Activated T-helper 1 cell treated with Interleukin-2 at 50 U/mL for 16 hours (primary cell): ENCODE data around the gene IFI30.
A peak's percentile ranks its signal among the peaks of the same experiment; 100 is the strongest.
"Not testable (repeated sequence)": the region's sequence is repeated elsewhere in the genome, so short reads cannot be mapped to it uniquely, and the experiment has no call there.

Source experiments
- DNase-seq: peaks from one replicate; pipeline ENCODE4 v3.0.0-alpha.2; 2020; ENCODE audit warnings: low read depth

Gene IFI30

DNA sequence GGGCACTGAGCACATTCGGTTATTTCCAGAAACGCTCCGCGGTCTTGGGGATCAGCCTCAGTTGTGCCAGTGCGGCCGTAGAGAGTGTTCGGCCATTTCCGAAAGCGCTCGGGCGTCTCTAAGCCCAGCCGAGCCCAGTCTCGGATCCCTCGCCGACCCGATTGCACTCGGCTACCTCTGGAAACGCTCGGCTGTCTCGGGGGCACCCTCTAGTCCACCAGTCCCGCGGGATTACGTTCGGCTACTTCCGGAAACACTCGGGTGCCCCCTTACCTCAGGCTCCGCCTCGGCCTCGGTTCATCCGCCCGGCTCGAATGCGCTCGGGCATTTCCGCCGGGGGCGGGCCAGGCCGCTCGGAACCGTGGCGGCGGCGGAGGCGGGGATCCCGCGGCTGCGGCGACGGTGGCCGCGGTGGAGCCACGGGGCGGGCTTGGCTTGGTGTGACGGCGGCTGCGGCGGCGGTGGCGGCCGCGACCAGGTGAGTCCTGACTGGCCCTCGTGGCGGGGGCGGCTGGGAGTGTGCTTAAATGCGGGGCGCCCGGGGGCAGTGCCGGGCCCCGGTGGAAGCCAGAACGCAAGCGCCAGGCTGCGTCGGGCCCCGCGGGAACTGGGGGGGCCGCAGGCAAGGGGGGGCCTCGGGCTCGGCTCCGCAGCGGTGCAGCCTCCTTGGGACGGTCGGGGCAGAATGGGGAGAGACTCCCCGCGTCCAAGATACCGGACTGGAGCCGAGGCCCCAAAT is 20.6 kb upstream of the IFI30 start, which contains the start of gene PIK3R2:
Gene PIK3R2, plus strand, starts transcription at position 347 of the 739 bp plus-strand sequence. CDS start 2,717 bp downstream, outside the sequence.
- peak; percentile 98 for DNase-seq

DNA sequence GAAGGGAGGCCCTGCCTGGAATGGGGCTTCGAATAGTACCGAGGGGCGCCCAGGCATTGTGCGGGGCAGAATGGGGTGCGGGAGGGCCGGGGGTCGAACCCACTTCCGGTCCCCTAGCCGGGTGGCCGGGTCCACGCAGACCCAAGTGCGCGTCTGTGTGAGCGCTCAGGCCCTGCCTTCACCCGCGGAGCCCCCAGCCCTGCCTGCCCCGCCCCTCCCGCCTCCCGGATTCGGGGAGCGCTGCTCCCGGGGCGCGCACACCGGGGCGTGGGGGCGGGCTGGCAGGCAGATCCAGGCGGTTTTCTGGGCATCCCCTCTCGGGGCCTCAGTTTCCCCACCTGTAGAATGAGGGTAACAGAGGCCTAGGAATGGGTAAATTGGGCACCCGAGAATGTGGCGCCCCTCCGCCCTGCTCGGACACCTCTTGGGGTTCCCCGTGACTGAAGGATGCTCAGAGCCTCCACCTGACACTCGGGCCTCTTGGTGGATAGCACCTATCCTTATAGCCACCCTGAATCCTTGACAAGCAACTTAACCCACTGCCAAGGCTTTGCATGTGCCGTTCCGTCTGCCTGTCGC is 20.0 kb upstream of the IFI30 start:
- no peak for DNase-seq

DNA sequence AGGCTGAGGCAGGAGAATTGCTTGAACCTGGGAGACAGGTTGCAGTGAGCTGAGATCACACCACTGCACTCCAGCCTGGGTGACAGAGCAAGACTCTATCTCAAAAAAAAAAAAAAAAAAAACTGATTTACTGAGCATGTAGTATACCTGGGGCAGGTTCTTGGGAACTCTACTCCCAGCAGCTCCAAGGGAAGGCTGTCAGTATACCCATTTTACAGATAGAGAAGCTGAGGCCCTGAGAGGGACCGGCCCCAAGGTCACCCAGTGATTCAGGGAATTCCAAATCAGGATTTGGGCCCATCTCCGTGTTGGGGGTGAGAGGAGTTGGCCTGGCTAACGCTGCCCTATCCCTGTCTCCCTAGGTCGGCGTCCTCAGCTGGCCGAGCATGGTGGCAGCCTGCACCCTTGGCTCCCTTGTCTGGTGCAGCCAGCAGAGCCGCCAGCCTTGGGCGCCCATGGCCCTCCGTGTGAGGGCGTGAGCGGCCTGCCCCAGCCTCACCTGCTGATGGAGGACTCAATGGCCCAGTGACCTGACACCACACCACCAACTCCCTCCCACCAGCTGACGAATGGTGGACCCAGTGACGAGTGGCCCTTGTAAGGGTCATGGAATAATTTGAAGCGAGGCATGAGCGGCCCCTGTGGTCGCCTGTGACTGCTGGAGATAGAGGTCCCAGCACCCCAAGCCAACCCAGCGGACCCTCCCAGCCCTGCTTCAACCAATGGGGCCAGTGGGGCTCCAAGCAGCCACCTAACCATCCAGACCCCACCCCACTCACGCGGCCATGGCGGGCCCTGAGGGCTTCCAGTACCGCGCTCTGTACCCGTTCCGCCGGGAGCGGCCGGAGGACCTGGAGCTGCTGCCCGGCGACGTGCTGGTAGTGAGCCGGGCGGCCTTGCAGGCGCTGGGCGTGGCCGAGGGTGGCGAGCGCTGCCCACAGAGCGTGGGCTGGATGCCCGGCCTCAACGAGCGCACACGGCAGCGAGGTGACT is 18.2 kb upstream of the IFI30 start:
- DNase-seq: no peak

DNA sequence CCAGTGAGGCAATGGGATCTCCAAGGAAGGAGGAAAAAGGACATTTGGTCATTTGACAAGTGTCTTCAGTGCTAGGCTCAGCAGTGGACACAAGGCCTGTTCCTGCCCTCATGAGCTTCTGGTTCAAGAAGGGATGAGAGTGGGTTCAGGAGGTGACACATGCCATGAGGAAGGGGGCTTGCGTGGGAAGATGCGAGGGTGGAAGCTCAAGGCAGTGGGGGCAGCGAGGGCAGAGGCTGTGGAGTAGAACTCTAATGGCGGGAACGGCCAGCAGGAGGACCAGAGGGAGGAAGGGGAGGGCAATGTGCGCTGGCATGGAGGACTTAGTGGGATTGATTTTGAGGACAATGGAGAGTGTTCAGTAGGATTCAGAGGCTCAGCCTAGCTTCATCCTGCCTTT is 17.3 kb upstream of the IFI30 start:
- no peak for DNase-seq

DNA sequence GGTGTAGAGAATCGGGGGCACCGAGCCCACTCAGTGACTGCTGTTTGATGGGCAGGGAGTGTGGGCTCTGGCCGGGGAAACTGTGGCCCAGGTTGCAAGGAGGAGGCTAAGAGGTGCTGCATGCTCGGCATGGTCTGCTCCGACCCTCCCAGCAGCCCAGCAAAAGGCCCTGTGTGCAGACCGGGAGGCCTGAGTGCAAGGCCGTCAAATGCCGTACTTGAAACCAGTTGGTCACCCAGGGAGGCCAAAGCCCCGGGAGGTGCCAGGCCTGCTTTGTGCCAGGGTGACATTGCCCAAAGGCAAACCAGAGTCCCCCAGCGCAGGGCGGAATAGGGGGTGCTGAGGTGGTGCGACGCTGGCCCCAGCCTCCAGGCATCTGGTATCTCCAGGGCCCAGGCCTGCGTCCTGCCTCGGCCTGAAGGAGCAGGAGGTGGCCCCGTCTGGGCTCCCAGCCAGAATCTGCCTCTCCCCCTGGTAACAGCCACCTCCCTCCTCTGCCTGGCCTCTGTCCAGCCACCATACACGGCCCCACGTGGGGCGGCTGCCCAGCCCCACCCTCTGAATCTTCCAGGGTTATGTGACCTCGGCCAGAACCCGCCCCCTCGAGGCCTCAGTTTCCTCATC is 16.7 kb upstream of the IFI30 start:
- DNase-seq: no peak

DNA sequence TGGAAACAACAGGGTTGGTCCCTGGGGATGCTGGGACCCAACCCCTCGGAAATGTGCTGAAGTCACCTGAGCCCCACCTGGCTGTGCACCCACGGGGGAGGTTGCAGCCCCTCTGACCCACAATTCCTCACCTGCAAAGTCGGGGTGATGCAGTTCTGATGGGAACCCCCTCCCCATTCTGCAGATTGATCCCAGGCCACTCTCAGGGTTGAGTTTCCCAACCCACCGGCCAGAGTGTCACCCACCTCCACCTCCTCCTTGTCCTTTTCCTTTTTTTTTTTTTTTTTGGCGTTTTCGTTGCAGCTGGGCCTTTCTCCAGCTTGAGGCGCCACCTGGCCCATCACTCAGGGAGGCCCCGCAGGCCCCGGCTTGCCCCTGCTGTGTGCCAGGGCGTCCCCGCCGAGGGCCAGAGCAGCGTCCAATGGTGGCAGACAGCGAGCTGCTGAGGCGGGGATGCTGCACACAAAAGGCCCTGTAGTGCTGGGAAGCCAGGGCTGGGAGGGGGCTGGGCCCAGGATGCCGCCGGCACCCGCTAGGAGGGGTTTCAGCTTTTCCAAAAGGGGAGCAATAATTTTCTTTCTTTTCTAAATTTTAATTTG is 16.0 kb upstream of the IFI30 start:
- DNase-seq: no peak

DNA sequence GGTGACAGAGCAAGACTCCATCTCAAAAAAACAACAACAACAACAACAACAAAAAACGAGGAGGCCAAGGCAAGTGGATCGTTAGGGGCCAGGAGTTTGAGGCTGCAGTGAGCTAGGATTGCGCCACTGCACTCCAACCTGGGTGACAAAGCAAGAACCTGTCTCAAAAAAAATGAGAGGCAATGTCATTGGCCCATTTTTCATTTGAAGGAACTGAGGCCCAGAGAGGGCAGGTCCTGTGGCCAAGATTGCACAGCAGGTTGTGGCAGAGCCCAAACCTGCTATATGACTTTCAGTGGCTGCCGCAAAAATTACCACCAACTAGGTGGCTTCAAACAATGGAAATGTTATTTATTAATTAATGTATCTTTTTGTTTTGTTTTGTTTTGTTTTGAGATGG is 15.1 kb upstream of the IFI30 start:
- no peak for DNase-seq

DNA sequence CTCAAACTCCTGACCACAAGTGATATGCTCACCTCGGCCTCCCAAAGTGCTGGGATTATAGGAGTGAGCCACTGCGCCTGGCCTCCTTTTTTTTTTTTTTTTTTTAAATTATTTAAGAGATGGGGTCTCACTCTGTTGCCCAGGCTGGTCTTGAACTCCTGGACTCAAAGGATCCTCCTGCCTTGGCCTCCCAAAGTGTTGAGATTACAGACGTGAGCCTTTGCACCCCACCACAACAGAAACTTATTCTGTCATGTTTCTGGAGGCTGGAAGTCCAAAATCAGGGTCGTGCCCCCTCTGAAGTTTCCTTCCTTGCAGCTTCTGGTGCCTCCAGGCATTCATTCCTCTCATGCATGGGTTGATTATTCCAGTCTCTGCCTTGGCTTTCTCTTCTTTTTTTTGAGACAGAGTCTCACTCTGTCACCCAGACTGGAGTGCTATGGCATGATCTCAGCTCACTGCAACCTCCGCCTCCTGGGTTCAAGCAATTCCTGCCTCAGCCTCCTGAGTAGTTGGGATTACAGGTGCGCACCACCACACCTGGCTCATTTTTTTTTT is 14.5 kb upstream of the IFI30 start:
- DNase-seq: not testable (repeated sequence)

DNA sequence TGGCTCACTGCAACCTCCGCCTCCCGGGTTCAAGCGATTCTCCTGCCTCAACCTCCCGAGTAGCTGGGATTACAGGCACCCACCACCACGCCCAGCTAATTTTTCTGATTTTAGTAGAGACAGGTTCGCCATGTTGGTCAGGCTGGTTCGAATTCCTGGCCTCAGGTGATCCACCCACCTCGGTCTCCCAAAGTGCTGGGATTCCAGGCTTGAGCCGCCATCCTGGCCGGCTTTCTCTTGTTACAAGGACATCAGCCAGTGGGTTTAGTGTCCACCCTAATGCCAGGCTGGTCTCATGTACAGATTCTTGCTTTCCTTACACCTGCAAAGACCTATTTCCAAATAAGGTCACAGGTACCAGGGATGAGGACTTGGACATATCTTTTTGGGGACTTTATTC is 13.8 kb upstream of the IFI30 start:
- no peak for DNase-seq

DNA sequence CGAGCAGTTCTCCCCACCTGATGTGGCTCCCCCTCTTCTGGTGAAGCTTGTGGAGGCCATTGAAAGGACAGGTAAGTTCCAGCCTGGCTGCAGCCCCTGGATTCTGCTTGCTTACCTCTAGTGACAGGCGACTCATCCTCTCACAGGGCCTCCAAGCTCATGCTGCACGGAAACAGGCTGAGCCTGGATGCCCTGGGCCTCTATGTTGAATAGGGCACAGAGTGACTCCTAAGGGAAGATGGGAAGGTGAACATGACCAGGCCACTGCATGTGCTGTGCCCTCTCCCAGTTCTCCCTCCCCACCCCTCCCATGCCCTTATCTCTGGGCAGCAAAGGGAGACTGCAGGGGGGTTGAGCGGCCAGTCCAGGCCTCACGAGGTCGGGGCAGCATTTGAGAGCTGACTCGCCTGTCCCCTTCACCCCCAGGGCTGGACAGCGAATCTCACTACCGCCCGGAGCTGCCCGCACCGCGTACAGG is 13.1 kb upstream of the IFI30 start:
- no peak for DNase-seq

DNA sequence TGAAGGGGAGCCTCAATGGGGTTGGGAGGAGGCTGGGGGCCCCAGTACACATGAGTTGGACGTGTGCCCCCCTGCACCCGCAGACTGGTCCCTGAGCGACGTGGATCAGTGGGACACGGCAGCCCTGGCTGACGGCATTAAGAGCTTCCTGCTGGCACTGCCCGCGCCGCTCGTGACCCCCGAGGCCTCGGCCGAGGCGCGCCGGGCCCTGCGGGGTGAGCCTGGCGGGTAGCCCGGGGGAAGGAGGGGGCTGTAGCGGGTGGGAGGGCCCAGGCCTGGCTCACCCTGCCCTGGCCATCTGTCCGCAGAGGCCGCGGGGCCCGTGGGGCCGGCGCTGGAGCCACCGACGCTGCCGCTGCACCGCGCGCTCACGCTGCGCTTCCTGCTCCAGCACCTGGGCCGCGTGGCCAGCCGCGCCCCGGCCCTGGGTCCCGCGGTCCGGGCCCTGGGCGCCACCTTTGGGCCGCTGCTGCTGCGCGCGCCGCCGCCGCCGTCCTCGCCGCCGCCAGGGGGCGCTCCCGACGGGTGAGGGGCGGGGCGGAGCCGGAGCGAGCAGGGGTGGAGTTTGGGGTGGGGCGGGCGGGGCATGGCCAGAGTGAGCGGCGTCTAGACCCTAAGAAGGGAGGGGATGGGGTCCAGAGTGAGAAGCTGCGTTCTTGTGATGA is 12.5 kb upstream of the IFI30 start:
- DNase-seq: peak; percentile 79

DNA sequence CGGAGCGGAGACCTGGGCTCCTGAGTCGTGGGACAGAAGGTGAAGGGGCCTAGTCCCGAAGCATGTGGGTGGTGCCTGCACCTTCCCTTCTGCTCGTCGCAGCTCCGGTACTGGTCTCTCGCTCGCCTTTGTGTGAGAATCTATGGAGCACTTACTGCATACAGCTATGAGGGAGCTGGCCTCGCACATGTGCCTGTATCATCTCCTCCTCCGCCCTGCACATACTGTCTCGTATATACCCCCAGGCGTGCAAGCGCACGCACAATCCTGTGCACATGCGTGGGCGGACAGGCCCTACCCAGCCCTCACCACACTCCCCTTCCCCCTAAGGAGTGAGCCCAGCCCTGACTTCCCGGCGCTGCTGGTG is 12.0 kb upstream of the IFI30 start:
- no peak for DNase-seq

DNA sequence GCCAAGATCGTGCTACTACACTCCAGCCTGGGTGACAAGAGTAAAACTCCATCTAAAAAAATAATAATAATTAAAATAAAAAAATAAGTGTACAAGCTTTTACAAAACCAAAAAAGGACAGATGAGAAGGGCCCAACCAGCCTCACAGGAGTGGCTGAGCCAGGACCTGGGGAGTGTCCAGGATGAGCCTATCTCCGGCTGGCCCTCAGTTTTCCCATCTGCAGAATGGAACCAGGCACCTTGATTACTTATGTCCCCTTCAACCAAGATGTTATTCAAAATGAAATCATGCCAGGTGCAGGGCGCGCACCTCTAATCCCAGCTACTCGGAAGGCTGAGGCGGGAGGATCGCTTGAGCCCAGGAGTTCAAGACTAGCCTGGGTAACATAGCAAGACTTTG is 9.5 kb upstream of the IFI30 start:
- DNase-seq: no peak

DNA sequence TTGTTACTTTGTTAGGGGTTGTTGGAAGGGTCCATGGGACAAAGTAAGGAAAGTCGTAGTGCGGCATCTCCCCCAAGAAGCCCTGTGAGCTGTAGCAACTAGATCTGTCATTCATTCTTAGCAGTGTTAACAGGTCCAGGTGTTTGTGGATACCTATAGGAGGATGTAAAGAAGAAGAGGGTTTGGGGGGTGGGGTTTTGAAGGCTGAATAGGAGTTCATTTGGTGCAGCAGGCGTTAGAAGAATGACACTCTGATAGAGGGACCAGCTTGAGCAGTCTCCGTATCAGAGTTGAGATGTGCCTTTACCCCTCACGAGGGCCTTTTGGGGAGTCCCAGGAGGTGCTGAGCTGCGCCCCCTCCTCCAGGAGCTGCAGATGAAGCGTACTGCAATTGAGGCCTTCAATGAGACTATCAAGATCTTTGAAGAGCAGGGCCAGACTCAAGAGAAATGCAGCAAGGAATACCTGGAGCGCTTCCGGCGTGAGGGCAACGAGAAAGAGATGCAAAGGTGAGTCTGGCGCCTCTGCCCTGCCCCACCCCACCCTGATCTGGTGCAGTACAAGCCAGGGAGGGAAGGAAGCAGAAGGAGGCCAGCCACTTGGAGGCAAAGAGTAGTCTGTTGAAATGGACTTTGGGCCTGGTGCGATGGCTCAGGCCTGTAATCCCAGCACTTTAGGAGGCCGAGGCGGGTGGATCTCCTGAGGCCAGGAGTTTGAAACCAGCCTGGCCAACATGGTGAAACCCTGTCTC is 7.6 kb upstream of the IFI30 start:
- no peak for DNase-seq

DNA sequence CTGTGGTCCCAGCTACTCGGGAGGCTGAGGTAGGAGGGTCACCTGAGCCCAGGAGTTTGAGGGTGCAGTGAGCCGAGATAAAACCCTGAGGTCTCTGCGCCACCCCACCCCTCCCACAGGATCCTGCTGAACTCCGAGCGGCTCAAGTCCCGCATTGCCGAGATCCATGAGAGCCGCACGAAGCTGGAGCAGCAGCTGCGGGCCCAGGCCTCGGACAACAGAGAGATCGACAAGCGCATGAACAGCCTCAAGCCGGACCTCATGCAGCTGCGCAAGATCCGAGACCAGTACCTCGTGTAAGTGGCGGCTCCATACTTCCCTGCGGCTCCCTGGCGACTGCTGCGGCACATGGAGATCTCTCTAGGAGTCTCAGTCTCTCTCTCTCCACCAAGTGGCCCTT is 6.6 kb upstream of the IFI30 start:
- DNase-seq: no peak

DNA sequence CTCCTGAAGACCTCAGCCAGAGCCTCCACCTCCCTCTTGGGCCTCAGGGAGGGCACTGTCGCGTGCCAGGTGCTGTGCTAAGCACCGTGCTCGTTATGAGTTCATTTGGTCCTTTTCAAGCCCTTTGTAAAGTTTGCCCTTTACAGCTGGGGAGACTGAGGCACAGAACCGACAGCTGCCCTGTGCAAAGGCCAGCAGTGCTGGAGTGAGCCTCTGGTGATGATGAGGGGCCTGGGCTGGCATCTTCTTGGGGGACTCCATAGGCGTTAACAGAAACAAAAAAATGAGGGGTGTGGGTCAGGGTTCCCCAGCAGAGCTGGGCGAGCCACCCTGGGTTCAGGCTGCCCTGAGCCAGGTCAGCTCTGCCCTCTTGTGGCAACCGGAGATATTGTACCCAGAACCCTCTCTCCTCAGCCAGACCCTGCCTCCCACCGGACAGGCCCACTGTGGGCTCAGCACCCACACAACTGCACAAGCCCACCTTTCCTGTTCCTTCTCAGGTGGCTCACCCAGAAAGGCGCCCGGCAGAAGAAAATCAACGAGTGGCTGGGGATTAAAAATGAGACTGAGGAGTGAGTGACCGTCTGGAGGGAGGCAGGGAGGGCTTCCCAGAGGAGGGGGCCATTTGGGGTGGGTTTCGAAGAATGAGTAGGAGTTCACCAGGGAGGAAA is 5.5 kb upstream of the IFI30 start:
- DNase-seq: peak; percentile 25

DNA sequence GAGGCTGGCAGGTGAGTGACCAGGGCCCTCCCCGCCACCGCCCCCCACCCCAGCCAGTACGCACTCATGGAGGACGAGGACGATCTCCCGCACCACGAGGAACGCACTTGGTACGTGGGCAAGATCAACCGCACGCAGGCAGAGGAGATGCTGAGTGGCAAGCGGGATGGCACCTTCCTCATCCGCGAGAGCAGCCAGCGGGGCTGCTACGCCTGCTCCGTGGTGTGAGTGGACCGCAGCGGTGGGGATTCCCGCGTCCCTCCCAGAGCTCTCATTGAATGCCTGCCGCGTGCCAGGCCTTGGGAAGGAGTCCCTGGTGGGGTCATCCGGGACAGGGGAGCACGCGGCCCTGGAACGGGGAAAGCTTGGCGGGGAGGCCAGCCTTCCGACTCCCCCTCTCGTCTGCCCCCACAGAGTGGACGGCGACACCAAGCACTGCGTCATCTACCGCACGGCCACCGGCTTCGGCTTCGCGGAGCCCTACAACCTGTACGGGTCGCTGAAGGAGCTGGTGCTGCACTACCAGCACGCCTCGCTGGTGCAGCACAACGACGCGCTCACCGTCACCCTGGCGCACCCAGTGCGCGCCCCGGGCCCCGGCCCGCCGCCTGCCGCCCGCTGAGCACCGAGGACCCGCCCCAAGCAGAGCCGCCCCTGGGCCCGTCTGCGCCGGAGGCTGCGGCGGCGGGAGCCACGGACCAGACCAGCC is 4.8 kb upstream of the IFI30 start:
- no peak for DNase-seq

DNA sequence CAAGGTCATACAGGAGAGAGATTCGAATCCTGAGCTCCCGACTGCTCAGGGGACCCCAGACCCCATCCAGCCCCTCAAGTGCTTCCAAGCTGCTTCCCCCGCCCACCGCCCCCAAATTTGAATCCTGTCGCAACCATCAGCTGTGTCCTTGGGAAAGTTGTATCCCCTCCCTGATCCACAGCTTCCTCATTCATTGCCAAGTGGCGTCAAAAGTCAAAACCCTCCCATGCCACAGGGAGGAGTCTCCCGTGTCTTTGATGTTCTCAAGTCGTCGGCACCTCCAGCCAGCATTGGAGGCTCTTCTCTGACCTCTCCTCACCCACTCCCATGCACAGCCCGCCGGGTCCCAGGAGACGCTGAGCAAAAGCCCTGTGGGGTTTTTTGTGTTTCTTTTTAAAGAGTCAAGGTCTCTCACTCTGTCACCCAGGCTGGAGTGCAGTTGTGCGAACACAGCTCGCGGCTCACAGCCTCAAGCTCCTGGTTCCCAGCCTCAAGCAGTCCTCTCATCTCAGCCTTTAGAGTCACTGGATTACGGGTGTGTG is 2.8 kb upstream of the IFI30 start:
- DNase-seq: no peak
